Cardiac fibroblast (primary cell): ENCODE measurements around the gene ARHGEF28.

ENCODE experiments used
- DNase-seq, 2 donors: peaks; one replicate each; pipeline versions ENCODE4 v3.0.0 to v3.0.0-alpha.2; 2010; ENCODE audit warnings: low read depth in 2 of 2
- H3K4me3 ChIP-seq, 2 donors: replicated peaks in 1 of 2; 1 replicate in 1 of 2; 2 replicates in 1 of 2; pipeline ENCODE4 v1.5.1; 2011; ENCODE audit warnings: low read depth in 2 of 2, low read length in 2 of 2, mild to moderate bottlenecking in 2 of 2, moderate library complexity in 1 of 2
- CTCF ChIP-seq: IDR thresholded peaks from one replicate; pipeline ENCODE4 v1.5.1; 2011; ENCODE audit warnings: low read depth, mild to moderate bottlenecking, low read length, inconsistent platforms

Gene ARHGEF28

DNA sequence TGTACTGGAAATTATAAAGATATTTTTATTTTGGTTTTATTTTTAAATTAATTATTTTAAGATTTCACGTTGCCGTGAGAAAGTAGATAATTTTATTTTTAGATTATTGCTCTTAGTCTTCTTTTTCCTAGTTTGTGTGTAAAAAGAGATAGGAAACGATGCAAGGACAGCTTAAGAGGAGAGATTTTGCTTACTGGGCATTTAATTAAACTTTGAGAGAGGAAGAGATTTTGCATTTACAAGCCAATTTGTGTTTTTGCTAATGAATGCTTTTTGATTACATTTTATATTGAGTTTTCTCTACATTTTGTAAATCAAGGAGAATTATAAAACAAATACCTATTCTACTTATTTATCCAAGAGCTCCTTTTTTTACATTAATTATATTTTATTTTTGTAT is 64.0 kb downstream of the ARHGEF28 start:
- no peak for DNase-seq
- no peak for TF ChIP-seq CTCF
- H3K4me3 ChIP-seq: no peak overlapping the region

GRCh38 chr5:73691302-73692080 is 65.5 kb downstream of the ARHGEF28 start:
- TF ChIP-seq CTCF: no peak
- no peak overlapping the region for H3K4me3 ChIP-seq
- peak in 1 of 2 donors; percentile 53 for DNase-seq

GRCh38 chr5:73692166-73692640 is 66.2 kb downstream of the ARHGEF28 start:
- DNase-seq: peak; percentile 47 to 89
- TF ChIP-seq CTCF: no peak
- no peak overlapping the region for H3K4me3 ChIP-seq

DNA sequence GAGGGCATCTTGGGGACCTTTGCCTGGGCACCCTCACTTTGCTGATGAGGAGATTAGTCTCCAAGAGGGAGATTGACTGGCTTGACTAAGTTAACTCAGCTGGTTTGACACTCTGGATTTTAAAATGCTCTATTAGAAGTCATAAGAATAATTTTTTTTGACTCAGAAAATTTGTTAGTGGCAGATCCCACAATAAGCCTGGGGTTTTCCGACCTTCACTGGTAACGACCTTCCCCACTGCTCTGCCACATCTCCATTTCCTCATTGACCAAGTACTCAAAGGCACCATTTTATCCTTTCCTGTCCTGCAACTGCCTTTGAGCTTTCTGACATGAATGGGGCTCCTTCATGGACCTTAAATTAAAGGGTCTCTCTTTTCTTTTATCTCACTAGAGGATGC is 67.0 kb downstream of the ARHGEF28 start:
- no peak for TF ChIP-seq CTCF
- H3K4me3 ChIP-seq: no peak overlapping the region
- no peak for DNase-seq

- peak; percentile 52 to 77 for DNase-seq
- H3K4me3 ChIP-seq: no peak overlapping the region
- TF ChIP-seq CTCF: peak; percentile 56
These were observed 67.6 kb downstream of the ARHGEF28 start for GRCh38 chr5:73693573-73694061.

GRCh38 chr5:73694089-73694488 is 68.1 kb downstream of the ARHGEF28 start:
- DNase-seq: no peak

More at GRCh38 chr5:73694089-73694488, 68.1 kb downstream of the ARHGEF28 start:
- no peak for TF ChIP-seq CTCF
- H3K4me3 ChIP-seq: no peak overlapping the region
